Suprapubic skin (tissue), 4 donors: ENCODE data around the gene ALX3. TPM values are rescaled to one million over a fixed set of nuclear protein-coding genes. Genes with fewer than 3 reads are reported as not detected.

ENCODE experiments used
- DNase-seq, 2 donors: peaks; one replicate each; pipeline ENCODE4 v3.0.0-alpha.2; 2019; ENCODE audit warnings: low spot score in 2 of 2
- H3K27ac ChIP-seq: fragments of 200-600 bp; sonication (generic); one replicate; pipeline ENCODE4 v1.5.1; 2019
- H3K27me3 ChIP-seq: fragments of 200-600 bp; sonication (generic); one replicate; pipeline ENCODE4 v1.5.1; 2019
- H3K36me3 ChIP-seq: fragments of 200-600 bp; sonication (generic); one replicate; pipeline ENCODE4 v1.5.1; 2019
- H3K4me1 ChIP-seq: fragments of 200-600 bp; sonication (generic); one replicate; pipeline ENCODE4 v1.5.1; 2019
- H3K4me3 ChIP-seq: fragments of 200-600 bp; sonication (generic); one replicate; pipeline ENCODE4 v1.5.1; 2019; ENCODE audit warnings: mild to moderate bottlenecking
- H3K9me3 ChIP-seq: fragments of 200-600 bp; sonication (generic); one replicate; pipeline ENCODE4 v1.5.1; 2019
- CTCF ChIP-seq, 2 donors: fragments of 200-600 bp in 1 of 2; fragments of 450-650 bp in 1 of 2; sonication (generic) in 1 of 2; IDR thresholded peaks; one replicate each; pipeline ENCODE4 v1.5.1; 2016 to 2019; ENCODE audit warnings: antibody characterized with exemption in 2 of 2, mild to moderate bottlenecking in 1 of 2, moderate library complexity in 1 of 2
- EP300 ChIP-seq: sonication (generic); formaldehyde crosslinking; IDR thresholded peaks from one replicate; pipeline ENCODE4 v1.6.1; 2017; ENCODE audit warnings: antibody characterized with exemption
- POLR2A ChIP-seq, 2 donors: fragments of 450-650 bp; IDR thresholded peaks; one replicate each; pipeline ENCODE4 v1.6.1; 2017; ENCODE audit warnings: antibody characterized with exemption in 2 of 2, mild to moderate bottlenecking in 2 of 2, moderate library complexity in 2 of 2
- POLR2AphosphoS5 ChIP-seq, 3 donors: sonication (generic); formaldehyde crosslinking; IDR thresholded peaks; one replicate each; pipeline ENCODE4 v1.6.1; 2017; ENCODE audit warnings: antibody characterized with exemption in 3 of 3
- WGBS: methylation state at CpG from one replicate; pipeline ENCODE4 v1.1.5; 2018; 5-methylcytosine and 5-hydroxymethylcytosine counted together
- total RNA-seq, 4 donors: library from RNA; depleted of rRNA; stranded (reverse); fragments of >200 nt; gene quantifications; one replicate each; pipeline ENCODE4 v1.1.0, GENCODE V29; 2016

ALX3 gene
- total RNA-seq, 4 donors from 2014 or later, result 0.49 to 0.60 TPM; not detected in 2

GRCh38 chr1:110048923-110049601, 21.4 kb downstream of the ALX3 start:
- Histone ChIP-seq H3K27ac (no peak overlapping the region), H3K9me3 (no peaks in the 10 kb centered on the region), H3K4me3 (no peak overlapping the region), H3K36me3 (peaks cover 100% of the 10 kb centered on the region), H3K27me3 (no peaks in the 10 kb centered on the region), H3K4me1 (peaks cover 15% of the 10 kb centered on the region)
- TF ChIP-seq EP300, result no peak
- no peak for TF ChIP-seq POLR2A (IDR thresholded peaks at IDR 0.05)
- no peak for TF ChIP-seq POLR2AphosphoS5 (IDR thresholded peaks at IDR 0.05)
- no peak for TF ChIP-seq CTCF (IDR thresholded peaks at IDR 0.05)
- DNase-seq, result no peak
- WGBS, result 81% methylated on average over 9 of the region's 9 CpGs

GRCh38 chr1:110048240-110048639, 22.2 kb downstream of the ALX3 start:
- Histone ChIP-seq H3K9me3 (no peaks in the 10 kb centered on the region), H3K27me3 (no peaks in the 10 kb centered on the region), H3K36me3 (peaks cover 100% of the 10 kb centered on the region), H3K4me1 (peaks cover 13% of the 10 kb centered on the region), H3K4me3 (no peak overlapping the region), H3K27ac (no peak overlapping the region)
- 82% methylated on average over 5 of the region's 5 CpGs for WGBS
- TF ChIP-seq CTCF (IDR thresholded peaks at IDR 0.05), result no peak
- TF ChIP-seq POLR2A (IDR thresholded peaks at IDR 0.05), result no peak
- no peak for TF ChIP-seq EP300
- no peak for TF ChIP-seq POLR2AphosphoS5 (IDR thresholded peaks at IDR 0.05)
- DNase-seq, result no peak

- WGBS, result 81% methylated on average over 3 of the region's 3 CpGs
- no peak overlapping the region for H3K27ac ChIP-seq
- TF ChIP-seq POLR2AphosphoS5 (IDR thresholded peaks at IDR 0.05), result no peak
- no peak for TF ChIP-seq EP300
- TF ChIP-seq CTCF (IDR thresholded peaks at IDR 0.05), result no peak
- TF ChIP-seq POLR2A (IDR thresholded peaks at IDR 0.05), result no peak
- DNase-seq, result no peak
- H3K27me3 ChIP-seq, result no peaks in the 10 kb centered on the region
- peaks cover 13% of the 10 kb centered on the region for H3K4me1 ChIP-seq
- H3K9me3 ChIP-seq, result no peaks in the 10 kb centered on the region
- H3K36me3 ChIP-seq, result peaks cover 100% of the 10 kb centered on the region
- no peak overlapping the region for H3K4me3 ChIP-seq
These were observed 23.0 kb downstream of the ALX3 start for GRCh38 chr1:110047463-110047862.

- no peaks in the 10 kb centered on the region for H3K27me3 ChIP-seq
- no peak for TF ChIP-seq EP300
- TF ChIP-seq POLR2A (IDR thresholded peaks at IDR 0.05), result no peak
- no peak for TF ChIP-seq CTCF (IDR thresholded peaks at IDR 0.05)
- no peak for TF ChIP-seq POLR2AphosphoS5 (IDR thresholded peaks at IDR 0.05)
- no peaks in the 10 kb centered on the region for H3K9me3 ChIP-seq
- H3K4me3 ChIP-seq, result no peak overlapping the region
- WGBS, result 94% methylated on average over 5 of the region's 10 CpGs
- no peak overlapping the region for H3K27ac ChIP-seq
- peaks cover 97% of the 10 kb centered on the region for H3K36me3 ChIP-seq
- DNase-seq, result no peak
- H3K4me1 ChIP-seq, result no peaks in the 10 kb centered on the region
These were observed 27.5 kb downstream of the ALX3 start for GRCh38 chr1:110043016-110043415.

DNA sequence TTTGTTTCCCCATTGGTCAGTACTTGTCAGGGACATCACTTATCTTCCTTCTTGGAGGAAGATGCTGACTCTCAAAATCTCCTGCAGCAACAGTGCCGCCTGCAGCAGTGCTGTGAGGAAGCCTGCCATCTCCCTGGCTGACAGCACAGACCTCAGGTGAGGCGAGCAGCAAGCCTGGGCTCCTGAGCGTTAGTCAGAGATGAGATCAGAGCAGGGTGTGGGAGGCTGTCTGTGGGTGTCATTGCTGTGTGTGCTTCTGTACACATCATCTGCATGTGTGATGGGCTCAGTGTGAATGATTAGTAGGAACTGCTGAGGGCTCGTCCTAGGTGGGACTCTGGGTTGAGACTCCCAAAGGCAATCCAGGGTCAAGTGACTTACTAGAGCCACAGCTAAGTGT, 29.9 kb downstream of the ALX3 start:
- Histone ChIP-seq H3K27ac (no peak overlapping the region), H3K9me3 (no peaks in the 10 kb centered on the region), H3K4me3 (no peak overlapping the region), H3K36me3 (peaks cover 79% of the 10 kb centered on the region), H3K4me1 (peaks cover 8% of the 10 kb centered on the region), H3K27me3 (no peaks in the 10 kb centered on the region)
- TF ChIP-seq EP300 (no peak), POLR2A (IDR thresholded peaks at IDR 0.05) (no peak), CTCF (IDR thresholded peaks at IDR 0.05) (no peak), POLR2AphosphoS5 (IDR thresholded peaks at IDR 0.05) (no peak)
- no peak for DNase-seq
- WGBS, result 68% methylated on average over 4 of the region's 4 CpGs
